GM03348 (cell line): ENCODE measurements around the gene FASN.

ENCODE experiments used
- DNase-seq: peaks from one replicate; pipeline ENCODE4 v3.0.0; 2012; ENCODE audit warnings: low spot score

Gene FASN

GRCh38 chr17:82086941-82087906 lies 10.8 kb downstream of the FASN start:
- no peak for DNase-seq

GRCh38 chr17:82085931-82086764 lies 11.9 kb downstream of the FASN start:
- DNase-seq = no peak

GRCh38 chr17:82085031-82085861 lies 12.8 kb downstream of the FASN start:
- DNase-seq = no peak

GRCh38 chr17:82084373-82085030 lies 13.5 kb downstream of the FASN start:
- DNase-seq = no peak

- DNase-seq = no peak
Observed at GRCh38 chr17:82083533-82084359, 14.3 kb downstream of the FASN start.

- no peak for DNase-seq
Observed at GRCh38 chr17:82083009-82083408, 15.0 kb downstream of the FASN start.

GRCh38 chr17:82082456-82082855 lies 15.6 kb downstream of the FASN start:
- DNase-seq = no peak

- no peak for DNase-seq
Observed at GRCh38 chr17:82081966-82082365, 16.1 kb downstream of the FASN start.

GRCh38 chr17:82081546-82081945 lies 16.5 kb downstream of the FASN start:
- no peak for DNase-seq

- no peak for DNase-seq
Observed at GRCh38 chr17:82080789-82081464, 17.1 kb downstream of the FASN start.

- DNase-seq = no peak
Observed at GRCh38 chr17:82080048-82080788, 17.8 kb downstream of the FASN start.

GRCh38 chr17:82079001-82079677 lies 18.9 kb downstream of the FASN start:
- no peak for DNase-seq

GRCh38 chr17:82078433-82078832 lies 19.6 kb downstream of the FASN start:
- DNase-seq = no peak

- no peak for DNase-seq
Observed at GRCh38 chr17:82077617-82078358, 20.2 kb downstream of the FASN start.

GRCh38 chr17:82076785-82077591 lies 21.0 kb downstream of the FASN start:
- DNase-seq = no peak

- no peak for DNase-seq
Observed at GRCh38 chr17:82076018-82076784, 21.8 kb downstream of the FASN start.
